SU-DHL-6 (cell line): ENCODE results near the gene KDM4B.

Experiments used
- H2AFZ ChIP-seq: fragments of 200-600 bp; sonication (generic); 2 replicates; pipeline ENCODE4 v1.6.1; 2014; ENCODE audit warnings: low read depth, mild to moderate bottlenecking, moderate library complexity, mixed read lengths, antibody characterized with exemption, low read length; ENCODE audit not compliant: severe bottlenecking
- H3F3A ChIP-seq: fragments of 200-600 bp; shearing (Covaris generic); 2 replicates; pipeline ENCODE4 v1.6.0; 2016; ENCODE audit warnings: antibody characterized with exemption, mild to moderate bottlenecking; ENCODE audit not compliant: insufficient read depth
- H3K27ac ChIP-seq: fragments of 200-600 bp; sonication (generic); 2 replicates; pipeline ENCODE4 v1.5.1; 2016; ENCODE audit warnings: low read depth, mild to moderate bottlenecking, low read length, moderate library complexity, mixed read lengths
- H3K27me3 ChIP-seq: fragments of 200-600 bp; sonication (generic), shearing (Covaris generic); 2 replicates; pipeline ENCODE4 v1.6.0; 2014; ENCODE audit warnings: mild to moderate bottlenecking, low read length
- H3K36me3 ChIP-seq: fragments of 200-600 bp; sonication (generic); 2 replicates; pipeline ENCODE4 v1.6.1; 2014; ENCODE audit warnings: mild to moderate bottlenecking, low read length, mixed read lengths
- H3K4me2 ChIP-seq: fragments of 300-600, 200-600 bp; shearing (Covaris generic), sonication (generic); 2 replicates; pipeline ENCODE4 v1.6.0; 2014; ENCODE audit warnings: low read length, low read depth, mild to moderate bottlenecking; ENCODE audit not compliant: poor library complexity, severe bottlenecking
- H3K4me3 ChIP-seq: fragments of 200-600 bp; sonication (generic); 2 replicates; pipeline ENCODE4 v1.5.1; 2014; ENCODE audit warnings: antibody characterized with exemption, low read length, mild to moderate bottlenecking, mixed read lengths; ENCODE audit not compliant: insufficient read depth, poor library complexity, severe bottlenecking
- H3K79me2 ChIP-seq: fragments of 200-600 bp; sonication (generic); 2 replicates; pipeline ENCODE4 v1.6.1; 2014; ENCODE audit warnings: mild to moderate bottlenecking, low read length, moderate library complexity; ENCODE audit not compliant: insufficient read depth
- H3K9ac ChIP-seq: fragments of 200-600 bp; sonication (generic); 2 replicates; pipeline ENCODE4 v1.7.0; 2014; ENCODE audit warnings: mild to moderate bottlenecking, low read length
- H3K9me2 ChIP-seq: fragments of 200-600 bp; sonication (generic); replicated peaks from 2 replicates; pipeline ENCODE4 v1.6.1; 2014; ENCODE audit warnings: low read length; ENCODE audit not compliant: insufficient read depth
- H3K9me3 ChIP-seq: fragments of 200-600 bp; sonication (generic); 2 replicates; pipeline ENCODE4 v1.6.1; 2014; ENCODE audit warnings: low read length, mixed read lengths; ENCODE audit not compliant: insufficient read depth
- H4K20me1 ChIP-seq: fragments of 200-600 bp; sonication (generic); 2 replicates; pipeline ENCODE4 v1.6.1; 2014; ENCODE audit warnings: low read depth, mild to moderate bottlenecking, antibody characterized with exemption, low read length, moderate library complexity, mixed read lengths
- CTCF ChIP-seq: fragments of 200-600 bp; sonication (generic); IDR thresholded peaks from one replicate; pipeline ENCODE4 v1.5.1; 2017; ENCODE audit warnings: antibody characterized with exemption, mild to moderate bottlenecking, low read length, moderate library complexity; ENCODE audit not compliant: insufficient read depth, poor library complexity, severe bottlenecking
- EZH2phosphoT487 ChIP-seq: fragments of 200-600 bp; sonication (generic), shearing (Covaris generic); conservative IDR thresholded peaks from 2 replicates; pipeline ENCODE4 v1.6.1; 2018; ENCODE audit warnings: mild to moderate bottlenecking, antibody characterized with exemption, low read length, moderate library complexity, mixed read lengths

Gene KDM4B

GRCh38 chr19:5046339-5047039 lies 77.6 kb downstream of the KDM4B start:
- H3F3A ChIP-seq = no peaks in the 10 kb centered on the region
- no peaks in the 10 kb centered on the region for H3K9me3 ChIP-seq
- no peak overlapping the region for H3K4me2 ChIP-seq
- H2AFZ ChIP-seq = no peak overlapping the region
- peak overlapping the region; percentile 49 for H3K27ac ChIP-seq
- TF ChIP-seq EZH2phosphoT487 = no peak
- no peak for TF ChIP-seq CTCF
- no peaks in the 10 kb centered on the region for H3K27me3 ChIP-seq
- no peaks in the 10 kb centered on the region for H3K36me3 ChIP-seq
- H3K9ac ChIP-seq = no peak overlapping the region
- no peak overlapping the region for H3K4me3 ChIP-seq
- no peaks in the 10 kb centered on the region for H4K20me1 ChIP-seq
- no peaks in the 10 kb centered on the region for H3K9me2 ChIP-seq
- H3K79me2 ChIP-seq = no peaks in the 10 kb centered on the region

GRCh38 chr19:5047251-5047935 lies 78.5 kb downstream of the KDM4B start:
- Histone ChIP-seq H2AFZ (no peak overlapping the region), H3K9ac (no peak overlapping the region), H3K27ac (no peak overlapping the region), H3K36me3 (no peaks in the 10 kb centered on the region), H3K4me2 (no peak overlapping the region), H3K9me3 (no peaks in the 10 kb centered on the region), H3K27me3 (no peaks in the 10 kb centered on the region), H3K9me2 (no peaks in the 10 kb centered on the region), H4K20me1 (no peaks in the 10 kb centered on the region), H3K79me2 (no peaks in the 10 kb centered on the region), H3F3A (no peaks in the 10 kb centered on the region), H3K4me3 (no peak overlapping the region)
- TF ChIP-seq EZH2phosphoT487 (no peak), CTCF (no peak)

- H3K9me3 ChIP-seq = no peaks in the 10 kb centered on the region
- TF ChIP-seq EZH2phosphoT487 (no peak), CTCF (peak; percentile 87)
- H3K27me3 ChIP-seq = no peaks in the 10 kb centered on the region
- H3K4me2 ChIP-seq = no peak overlapping the region
- no peak overlapping the region for H2AFZ ChIP-seq
- H3K27ac ChIP-seq = no peak overlapping the region
- H4K20me1 ChIP-seq = no peaks in the 10 kb centered on the region
- no peaks in the 10 kb centered on the region for H3K9me2 ChIP-seq
- H3K9ac ChIP-seq = no peak overlapping the region
- no peak overlapping the region for H3K4me3 ChIP-seq
- no peaks in the 10 kb centered on the region for H3F3A ChIP-seq
- no peaks in the 10 kb centered on the region for H3K79me2 ChIP-seq
- no peaks in the 10 kb centered on the region for H3K36me3 ChIP-seq
Measured at GRCh38 chr19:5048091-5048726, 79.3 kb downstream of the KDM4B start.
